NCI-H226 (cell line): Measurements from ENCODE around the gene ZNF69.
"Not testable (repeated sequence)": the region's sequence is repeated elsewhere in the genome, so short reads cannot be mapped to it uniquely, and the experiment has no call there.

Source experiments
- DNase-seq: peaks from one replicate; pipeline ENCODE4 v3.0.0-alpha.2; 2015

ZNF69 gene

DNA sequence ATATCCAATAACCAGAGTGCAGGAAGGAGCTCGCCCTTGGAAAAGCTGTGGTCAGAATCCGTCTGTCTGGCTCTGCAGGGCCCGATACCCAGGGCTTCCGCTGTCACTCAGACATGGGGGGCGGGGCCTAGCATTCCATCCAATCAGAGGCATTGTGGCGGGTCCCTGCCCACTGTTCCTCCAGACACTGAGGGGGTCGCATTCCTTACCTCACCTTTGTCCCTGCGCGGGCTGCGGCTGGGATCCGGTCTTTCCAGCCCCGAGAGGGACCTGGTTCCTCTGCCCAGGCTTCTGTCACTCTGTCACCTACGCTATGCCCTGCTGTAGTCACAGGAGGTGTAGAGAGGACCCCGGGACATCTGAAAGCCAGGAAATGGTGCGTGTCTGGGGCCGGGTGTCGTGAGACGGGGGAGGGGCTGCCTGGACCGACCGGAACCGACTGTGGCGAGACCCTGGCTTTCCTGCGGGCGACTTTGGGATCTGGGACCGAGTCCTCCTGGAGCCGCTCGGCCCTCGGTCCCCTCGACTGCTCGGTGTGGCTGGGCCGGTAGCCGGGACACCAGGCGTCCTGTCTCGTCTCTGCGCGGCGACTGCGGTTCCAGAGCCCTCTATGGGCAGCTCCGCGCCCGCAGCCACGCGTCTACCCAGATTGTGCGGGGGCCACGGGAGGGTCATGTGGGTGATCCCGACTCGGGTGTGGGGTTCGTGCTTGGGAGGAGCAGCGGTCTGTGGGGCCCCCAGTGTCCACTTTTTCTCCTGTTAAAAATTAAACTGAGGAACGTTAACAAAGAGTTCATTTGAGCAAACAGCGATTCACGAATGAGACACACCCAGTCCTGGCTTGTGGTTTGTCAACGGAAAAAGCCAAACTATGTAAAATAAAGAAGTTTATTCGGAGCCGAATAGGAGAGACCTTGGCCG, at the start of gene ZNF69:
TSS of gene ZNF69 (plus strand) at position 172 of the 921 bp plus-strand sequence. CDS start at position 314, 142 bp downstream.
- DNase-seq = no peak

DNA sequence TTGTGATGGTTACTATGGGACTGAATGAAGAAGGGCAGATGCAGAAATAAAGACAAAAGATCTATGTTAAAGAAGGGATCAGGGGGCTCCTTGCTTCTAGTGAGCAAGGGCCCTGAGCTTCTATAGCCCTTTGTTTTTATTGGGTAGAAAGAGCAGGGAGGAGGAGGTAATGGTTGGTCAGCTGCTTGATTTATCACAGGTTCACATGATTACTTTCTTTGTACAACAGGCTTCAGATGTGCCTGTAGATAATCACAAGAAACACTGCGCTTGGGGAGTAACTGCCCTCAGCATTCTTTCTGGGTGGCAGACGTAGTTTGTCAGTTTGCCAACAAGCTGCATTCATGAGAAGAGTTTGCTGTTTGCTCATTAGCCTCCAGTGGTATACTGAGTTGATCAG, 43.9 kb upstream of the ZNF69 start:
- no peak for DNase-seq

DNA sequence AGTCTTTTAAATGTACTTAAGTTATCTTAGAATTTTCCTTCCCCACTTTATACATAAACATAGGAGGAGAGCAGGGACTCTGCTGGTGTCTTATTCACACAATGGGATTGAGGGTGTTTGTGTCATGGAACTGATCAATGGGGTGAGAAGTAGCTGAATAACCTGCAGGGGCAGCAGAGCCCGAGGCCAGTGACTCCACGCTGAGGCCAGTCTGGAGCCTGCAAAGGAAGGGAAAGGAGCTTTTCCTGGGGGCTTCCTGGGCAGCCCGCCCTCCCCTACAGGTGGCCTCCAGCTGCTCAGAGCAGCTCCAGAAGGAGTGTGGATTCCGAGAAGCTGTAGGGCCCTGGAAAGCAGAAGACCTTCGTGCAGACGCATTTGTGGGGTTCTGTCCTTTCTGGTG, 40.0 kb upstream of the ZNF69 start:
- DNase-seq = not testable (repeated sequence)

DNA sequence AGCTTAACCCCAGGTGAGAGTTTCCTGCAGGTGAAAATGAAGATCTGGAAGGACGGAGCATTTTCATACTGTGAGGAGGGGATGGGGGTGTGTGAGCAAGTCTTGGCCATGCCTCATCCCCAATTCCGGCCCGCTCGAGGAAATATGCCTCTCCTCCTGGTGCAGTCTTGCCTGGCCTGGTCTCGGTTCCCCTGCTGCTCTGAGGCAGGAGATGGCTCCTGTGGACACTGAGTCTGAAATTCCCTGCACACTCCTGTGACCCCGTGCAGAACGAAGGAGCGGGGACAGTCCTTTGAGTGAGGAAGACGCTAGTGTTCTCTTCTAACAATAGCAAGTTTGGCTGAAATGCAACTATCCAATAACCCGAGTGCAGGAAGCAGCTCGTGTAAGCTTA, 39.4 kb upstream of the ZNF69 start:
- no peak for DNase-seq

DNA sequence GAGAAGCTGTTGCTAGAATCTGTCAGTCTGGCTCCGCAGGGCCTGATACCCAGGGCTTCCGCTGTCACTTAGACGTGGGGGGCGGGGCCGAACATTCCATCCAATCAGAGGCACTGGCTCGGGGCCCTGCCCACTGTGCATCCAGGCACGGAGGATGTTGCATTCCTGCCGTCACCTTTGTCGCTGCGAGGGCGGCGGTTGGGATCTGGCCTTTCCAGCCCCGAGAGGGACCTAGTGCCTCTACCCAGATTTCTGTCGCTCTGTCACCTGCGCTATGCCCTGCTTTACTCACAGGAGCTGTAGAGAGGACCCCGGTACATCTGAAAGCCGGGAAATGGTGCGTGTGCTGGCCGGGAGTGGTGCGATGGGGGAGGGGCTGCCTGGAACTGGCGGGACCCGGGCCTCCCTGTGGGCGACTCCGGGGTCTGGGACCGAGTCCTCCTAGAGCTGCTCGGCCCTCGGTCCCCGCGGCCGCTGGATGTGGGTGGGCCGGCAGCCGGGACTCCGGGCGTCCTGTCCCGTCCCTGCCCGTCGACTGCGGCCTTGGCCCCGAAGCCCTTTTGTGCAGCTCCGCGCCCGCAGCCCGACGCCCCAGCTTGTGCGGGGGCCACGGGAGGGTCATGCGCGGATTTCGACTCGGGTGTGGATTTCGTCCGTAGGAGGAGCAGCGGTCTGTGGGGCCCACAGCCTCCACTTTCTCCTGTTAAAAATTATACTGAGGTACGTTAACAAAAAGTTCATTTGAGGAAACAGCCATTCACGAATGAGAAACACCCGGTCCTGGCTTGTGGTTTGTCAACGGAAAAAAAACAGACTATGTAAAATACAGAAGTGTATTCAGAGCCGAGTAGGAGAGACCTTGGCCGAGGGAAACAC, 38.8 kb upstream of the ZNF69 start, which contains the start of gene ZNF439:
TSS of gene ZNF439 (plus strand) at position 133 of the 876 bp plus-strand sequence. CDS start at position 275, 142 bp downstream.
- no peak for DNase-seq

DNA sequence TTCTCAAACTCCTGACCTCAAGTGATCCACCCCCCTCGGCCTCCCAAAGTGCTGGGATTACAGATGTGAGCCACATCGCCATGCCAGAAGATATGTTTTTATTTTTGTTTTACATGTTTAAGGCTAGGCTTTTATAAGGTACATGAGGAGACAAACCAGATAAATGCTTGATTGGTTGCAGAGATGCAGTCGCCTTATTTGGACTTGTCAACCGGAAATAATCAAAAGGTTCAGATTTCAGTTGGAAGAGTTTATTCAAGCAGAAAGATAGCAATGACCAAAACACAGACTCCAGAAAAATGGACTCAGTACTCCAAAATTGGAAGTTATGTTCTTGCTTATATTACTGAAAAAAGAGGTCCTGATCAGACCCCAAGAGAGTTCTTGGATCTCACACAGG, 37.3 kb upstream of the ZNF69 start:
- not testable (repeated sequence) for DNase-seq

DNA sequence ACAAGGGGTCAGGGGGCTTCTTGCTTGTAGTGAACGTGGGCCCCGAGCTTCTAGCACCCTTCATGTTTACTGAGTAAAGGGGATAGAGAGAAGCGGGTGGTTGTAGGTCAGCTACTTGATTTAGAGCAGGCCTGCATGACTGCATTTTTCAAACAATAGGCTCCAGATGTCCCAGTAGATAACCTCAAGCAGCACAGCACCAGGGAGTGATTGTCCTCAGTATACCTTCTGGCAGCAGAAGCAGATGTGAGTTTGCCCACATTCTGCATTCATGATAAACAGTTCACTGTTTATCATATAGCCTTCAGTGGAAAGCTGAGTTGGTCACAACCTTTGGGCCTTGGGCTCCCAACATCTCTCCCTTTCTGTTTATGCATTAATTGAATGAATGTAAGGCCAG, 34.2 kb upstream of the ZNF69 start:
- no peak for DNase-seq

DNA sequence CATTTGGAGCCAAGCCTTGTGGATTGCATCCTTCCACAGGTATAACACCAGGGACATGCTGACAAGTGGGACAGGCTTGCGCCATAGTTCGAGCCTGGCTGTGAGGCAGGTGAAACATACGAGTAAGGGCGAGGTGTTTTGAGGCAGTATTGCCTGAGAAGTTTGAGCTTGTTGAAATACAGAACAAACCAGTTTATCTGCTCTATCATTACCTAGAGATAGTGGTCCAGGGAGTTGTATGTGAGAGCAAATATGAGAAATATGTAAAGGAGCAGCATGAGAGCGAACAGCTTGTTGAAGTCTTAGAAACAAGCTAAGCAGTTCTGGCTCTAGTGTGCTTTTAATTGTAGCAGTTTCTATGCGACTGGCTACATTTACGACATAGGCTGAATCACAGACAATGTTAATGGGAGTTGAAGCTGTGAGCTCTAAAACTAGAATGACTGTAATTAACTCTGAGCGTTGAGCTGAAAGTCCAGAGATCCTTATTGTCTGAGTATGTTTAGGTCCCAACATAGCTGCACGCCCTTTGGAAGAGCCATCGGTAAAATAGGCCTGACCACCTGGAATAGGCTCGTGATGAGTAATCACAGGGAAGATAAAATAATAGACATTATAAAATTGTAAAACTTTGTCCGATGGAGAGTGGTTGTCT, 30.9 kb upstream of the ZNF69 start:
- DNase-seq = no peak

DNA sequence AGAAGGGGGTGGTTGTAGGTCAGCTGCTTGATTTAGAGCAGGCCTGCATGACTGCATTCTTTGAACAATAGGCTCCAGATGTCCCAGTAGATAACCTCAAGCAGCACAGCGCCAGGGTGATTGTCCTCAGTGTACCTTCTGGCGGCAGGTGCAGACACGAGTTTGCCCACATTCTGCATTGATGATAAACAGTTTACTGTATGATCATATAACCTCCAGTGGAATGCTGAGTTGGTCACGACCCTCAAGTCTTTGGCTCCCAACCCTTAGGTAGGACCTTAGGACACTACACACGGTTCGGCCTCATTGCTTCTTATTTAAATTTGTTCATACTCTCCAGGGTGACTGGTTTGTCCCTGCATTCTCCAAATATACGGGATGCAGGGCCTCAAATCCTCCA, 26.9 kb upstream of the ZNF69 start:
- no peak for DNase-seq

DNA sequence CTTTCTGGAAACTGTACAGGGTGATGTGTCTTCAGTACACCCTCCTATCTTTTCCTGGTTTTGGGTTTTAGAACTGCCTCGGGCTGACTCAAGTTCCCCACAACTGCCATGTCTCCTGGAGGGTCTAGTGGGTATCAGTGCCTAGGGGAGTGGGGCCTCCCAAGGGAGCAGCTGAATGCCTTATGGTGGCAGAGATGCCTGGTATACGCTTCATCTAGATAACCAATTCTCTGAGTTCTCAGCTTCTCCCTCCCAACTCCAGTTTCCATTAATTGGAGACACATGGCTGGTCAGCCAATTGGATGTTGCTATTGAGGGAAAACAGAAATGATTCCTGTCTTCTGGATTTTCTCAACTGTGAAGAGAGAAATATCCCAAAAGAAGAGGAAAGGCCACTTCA, 26.3 kb upstream of the ZNF69 start:
- no peak for DNase-seq

DNA sequence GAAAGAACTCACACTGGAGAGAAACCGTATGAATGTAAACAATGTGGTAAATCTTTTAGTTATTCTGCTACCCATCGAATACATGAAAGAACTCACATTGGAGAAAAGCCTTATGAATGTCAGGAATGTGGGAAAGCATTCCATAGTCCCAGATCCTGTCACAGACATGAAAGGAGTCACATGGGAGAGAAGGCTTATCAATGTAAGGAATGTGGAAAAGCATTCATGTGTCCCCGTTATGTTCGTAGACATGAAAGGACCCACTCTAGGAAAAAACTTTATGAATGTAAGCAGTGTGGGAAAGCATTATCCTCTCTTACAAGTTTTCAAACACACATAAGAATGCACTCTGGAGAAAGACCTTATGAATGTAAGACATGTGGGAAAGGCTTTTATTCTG, 19.8 kb upstream of the ZNF69 start:
- DNase-seq = not testable (repeated sequence)

DNA sequence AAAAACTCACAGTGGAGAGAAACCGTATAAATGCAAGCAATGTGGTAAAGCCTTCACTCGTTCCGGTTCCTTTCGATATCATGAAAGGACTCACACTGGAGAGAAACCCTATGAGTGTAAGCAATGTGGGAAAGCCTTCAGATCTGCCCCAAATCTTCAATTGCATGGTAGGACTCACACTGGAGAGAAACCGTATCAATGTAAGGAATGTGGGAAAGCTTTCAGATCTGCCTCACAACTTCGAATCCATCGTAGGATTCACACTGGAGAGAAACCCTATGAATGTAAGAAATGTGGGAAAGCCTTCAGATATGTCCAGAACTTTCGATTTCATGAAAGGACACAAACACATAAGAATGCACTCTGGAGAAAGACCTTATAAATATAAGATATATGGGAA, 19.4 kb upstream of the ZNF69 start:
- no peak for DNase-seq

DNA sequence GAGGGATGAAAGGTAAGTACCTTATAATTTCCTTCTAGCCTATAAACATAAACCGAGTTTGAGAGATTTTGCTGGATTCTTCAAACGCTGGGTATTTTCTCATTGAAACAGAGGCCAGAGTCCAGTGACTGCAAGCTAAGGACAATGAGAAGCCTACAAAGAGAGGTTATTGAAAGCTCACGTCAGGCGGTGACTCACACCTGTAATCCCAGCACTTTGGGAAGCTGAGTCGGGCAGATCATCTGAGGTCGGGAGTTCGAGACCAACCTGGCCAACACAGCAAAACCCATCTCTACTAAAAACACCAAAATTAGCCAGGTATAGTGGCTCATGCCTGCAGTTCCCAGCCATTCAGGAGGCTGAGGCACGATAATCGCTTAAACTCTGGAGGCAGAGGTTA, 15.0 kb upstream of the ZNF69 start:
- no peak for DNase-seq

DNA sequence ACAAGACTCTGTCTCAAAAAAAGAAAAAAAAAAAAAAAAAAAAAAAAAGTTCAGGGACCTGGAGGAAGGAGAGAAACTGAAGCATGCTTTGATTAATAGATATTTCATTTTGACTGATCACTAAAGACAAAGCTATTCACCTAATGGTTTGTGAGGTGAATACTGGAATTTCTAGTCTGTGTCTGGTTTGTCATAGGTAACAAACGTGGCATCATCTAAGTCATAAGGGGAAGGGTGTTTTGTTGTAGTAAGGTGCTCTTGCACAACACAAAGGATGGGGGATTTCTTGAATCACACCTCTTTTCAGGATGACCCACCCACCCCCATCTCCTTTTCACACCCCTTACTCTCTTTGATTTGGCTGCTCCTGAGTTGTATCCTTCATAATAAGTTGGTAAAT, 13.8 kb upstream of the ZNF69 start:
- no peak for DNase-seq

DNA sequence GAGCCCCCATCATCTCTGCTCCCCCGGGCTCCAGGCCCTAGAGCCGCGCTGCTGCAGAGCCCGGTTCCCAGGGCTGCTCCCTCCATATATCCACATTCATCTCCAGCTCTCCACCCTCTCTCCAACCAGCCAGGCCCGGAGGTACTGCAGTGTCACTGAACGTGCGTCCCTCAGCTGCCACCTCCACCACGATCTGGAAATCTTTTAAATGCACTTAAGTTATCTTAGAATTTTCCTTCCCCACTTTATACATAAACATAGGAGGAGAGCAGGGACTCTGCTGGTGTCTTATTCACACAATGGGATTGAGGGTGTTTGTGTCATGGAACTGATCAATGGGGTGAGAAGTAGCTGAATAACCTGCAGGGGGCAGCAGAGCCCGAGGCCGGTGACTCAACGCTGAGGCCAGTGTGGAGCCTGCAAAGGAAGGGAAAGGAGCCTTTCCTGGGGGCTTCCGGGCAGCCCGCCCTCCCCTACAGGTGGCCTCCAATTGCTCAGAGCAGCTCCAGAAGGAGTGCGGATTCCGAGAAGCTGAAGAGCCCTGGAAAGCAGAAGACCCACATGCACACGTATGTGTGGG, 7.8 kb upstream of the ZNF69 start:
- DNase-seq = not testable (repeated sequence)

DNA sequence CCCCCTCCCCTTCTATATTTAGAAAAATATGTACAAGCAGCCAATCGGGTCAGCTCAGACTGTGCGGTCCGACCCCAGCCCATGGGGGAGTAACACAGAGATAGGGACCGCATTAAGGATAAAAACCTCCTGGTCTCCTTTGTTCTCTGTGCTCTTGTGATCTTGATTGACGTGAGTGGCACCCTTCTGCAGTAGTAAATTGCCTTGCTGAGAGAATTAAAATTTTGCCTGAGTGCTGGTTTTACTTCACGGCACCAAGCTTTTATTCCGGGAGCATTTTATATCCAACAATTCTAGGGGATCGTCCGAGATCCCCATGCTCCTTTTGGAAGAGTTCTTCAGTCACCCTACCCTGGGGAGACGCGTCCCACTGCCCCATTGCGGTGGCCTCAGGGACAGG, 7.0 kb upstream of the ZNF69 start:
- DNase-seq = no peak

DNA sequence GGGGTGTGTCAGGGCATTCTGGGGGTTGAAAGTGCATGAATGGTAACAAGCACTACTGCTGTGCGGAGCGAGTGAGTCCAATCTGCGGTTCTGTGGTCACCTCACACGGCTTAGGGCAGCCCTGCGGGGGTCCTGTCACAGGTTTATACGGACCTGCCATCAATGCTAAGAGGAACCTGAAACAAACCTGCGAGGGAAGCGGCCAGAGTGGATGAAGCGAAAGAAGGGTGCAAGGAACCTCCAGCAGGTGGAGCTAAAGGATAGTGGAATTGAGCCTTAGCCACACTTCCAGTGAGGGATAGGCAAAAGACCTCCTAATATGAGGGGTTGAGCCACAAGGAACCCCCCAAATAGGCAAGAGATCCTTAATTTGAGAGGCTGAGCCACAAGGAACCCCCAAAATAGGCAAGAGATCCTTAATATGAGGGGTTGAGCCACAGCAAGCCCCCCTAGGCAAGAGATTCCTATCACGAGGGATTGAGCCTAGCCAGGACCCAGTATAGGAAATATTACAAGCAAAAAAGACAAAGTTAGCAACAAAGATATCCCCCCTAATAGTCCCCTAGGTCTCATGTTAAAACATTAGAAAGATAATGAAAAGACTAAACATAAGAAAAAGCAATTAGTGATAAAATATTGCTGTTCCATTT, 6.3 kb upstream of the ZNF69 start:
- DNase-seq = no peak

DNA sequence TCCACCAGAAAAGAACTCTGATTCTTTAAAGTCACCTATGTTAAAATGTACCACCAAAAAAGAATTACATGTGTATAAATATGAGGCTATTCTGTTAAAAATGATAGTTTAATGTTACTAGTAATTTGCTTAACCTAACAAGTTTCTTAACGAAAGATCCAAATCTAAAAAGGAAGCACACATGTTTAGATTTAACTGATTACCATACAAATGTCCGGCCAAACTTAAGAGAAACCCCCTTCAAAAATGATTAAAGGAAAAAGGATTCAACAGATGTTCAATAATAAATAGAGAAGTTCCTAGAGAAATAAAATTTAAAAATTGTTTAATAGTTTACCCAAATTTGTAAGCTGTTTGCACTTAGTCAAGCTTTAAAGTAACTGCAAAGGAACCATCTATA, 5.0 kb upstream of the ZNF69 start:
- no peak for DNase-seq

DNA sequence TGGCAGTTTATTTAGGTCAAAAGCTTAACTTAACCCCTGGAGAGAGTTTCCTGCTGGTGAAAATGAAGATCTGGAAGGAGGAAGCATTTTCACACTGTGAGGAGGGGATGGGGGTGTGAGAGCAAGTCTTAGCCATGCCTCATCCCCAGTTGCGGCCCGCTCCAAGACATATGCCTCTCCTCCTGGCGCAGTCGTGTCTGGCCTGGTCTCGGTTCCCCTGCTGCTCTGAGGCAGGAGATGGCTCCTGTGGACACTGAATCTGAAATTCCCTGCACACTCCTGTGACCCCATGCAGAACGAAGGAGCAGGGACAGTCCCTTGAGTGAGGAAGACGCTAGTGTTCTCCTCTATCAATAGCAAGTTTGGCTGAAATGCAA, 360 bp upstream of the ZNF69 start:
- DNase-seq = no peak

DNA sequence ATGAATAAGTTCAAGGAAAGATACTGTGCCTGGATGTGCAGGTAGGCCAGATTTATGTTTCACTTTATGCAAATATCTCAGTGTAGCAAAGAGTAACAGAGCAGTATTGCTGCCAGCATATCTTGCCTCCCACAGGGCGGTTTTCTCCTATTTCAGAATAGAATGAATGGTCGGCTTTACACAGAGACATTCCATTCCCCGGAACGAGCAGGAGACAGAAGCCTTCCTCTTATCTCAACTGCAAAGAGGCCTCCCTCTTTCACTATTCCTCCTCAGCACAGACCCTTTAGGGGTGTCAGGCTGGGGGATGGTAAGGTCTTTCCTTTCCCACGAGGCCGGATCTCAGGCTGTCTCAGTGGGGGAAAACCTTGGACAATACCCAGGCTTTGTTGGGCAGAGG, 2.3 kb downstream of the ZNF69 start:
- not testable (repeated sequence) for DNase-seq

DNA sequence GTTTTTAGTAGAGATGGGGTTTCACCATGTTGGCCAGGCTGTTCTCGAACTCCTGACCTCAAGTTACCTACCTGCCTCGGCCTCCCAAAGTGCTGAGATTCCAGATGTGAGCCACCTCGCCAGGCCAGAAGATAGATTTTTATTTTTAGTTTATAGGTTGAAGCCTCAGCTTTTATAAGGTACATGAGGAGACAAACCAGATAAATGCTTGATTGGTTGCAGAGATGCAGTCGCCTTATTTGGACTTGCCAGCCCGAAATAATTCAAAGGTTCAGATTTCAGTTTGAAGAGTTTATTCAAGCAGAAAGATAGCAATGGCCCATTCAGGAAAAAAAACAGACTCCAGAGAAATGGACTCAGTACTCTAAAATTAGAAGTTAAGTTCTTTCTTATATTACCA, 3.1 kb downstream of the ZNF69 start:
- no peak for DNase-seq

DNA sequence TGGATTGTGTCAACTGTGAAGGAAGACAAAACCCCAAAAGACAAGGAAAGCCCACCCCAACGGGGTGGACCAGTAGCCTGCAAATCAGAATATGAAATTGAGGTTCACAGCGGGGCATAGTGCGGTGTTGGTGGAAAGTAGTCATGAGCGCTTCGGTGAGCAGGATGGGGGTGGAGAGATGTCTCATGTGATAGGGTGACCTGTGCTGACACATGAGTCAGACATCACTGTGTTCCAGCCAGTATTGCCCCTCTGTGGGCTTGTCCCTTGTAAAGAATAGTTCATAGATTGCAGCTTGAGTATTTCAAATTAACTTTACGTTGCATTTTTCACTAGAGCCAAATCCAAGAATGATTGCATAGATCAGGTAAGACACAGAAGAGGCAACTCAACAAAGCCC, 7.3 kb downstream of the ZNF69 start:
- no peak for DNase-seq
